Measurements from ENCODE around the gene SMPD3. TPM values are rescaled to one million over a fixed set of nuclear protein-coding genes. Genes with fewer than 3 reads are reported as not detected.
"Not testable (repeated sequence)": the region's sequence is repeated elsewhere in the genome, so short reads cannot be mapped to it uniquely, and the experiment has no call there.

The SMPD3 gene
- under 0.01 TPM in 2 replicates for total RNA-seq

GRCh38 chr16:68448360-68448970, at the start of gene SMPD3:
TSS of gene SMPD3 (minus strand) at chr16:68448508. CDS start at chr16:68372181, 76,327 bp downstream.
- DNase-seq (ENCODE audit: low read depth in 2 of 2) = peak; percentile 91 to 97

GRCh38 chr16:68496689-68497088, 48.4 kb upstream of the SMPD3 start:
- DNase-seq (ENCODE audit: low read depth in 2 of 2) = no peak

GRCh38 chr16:68494261-68494660, 46.0 kb upstream of the SMPD3 start:
- not testable (repeated sequence) for DNase-seq (ENCODE audit: low read depth in 2 of 2)

GRCh38 chr16:68493412-68494070, 45.2 kb upstream of the SMPD3 start:
- DNase-seq (ENCODE audit: low read depth in 2 of 2) = no peak

GRCh38 chr16:68492543-68493411, 44.5 kb upstream of the SMPD3 start:
- DNase-seq (ENCODE audit: low read depth in 2 of 2) = no peak

- no peak for DNase-seq (ENCODE audit: low read depth in 2 of 2)
Observed at GRCh38 chr16:68492151-68492542, 43.8 kb upstream of the SMPD3 start.

- no peak for DNase-seq (ENCODE audit: low read depth in 2 of 2)
Observed at GRCh38 chr16:68491576-68491950, 43.3 kb upstream of the SMPD3 start.

- DNase-seq (ENCODE audit: low read depth in 2 of 2) = peak in 1 of 2 donors; percentile 36
Observed at GRCh38 chr16:68490829-68491575, 42.7 kb upstream of the SMPD3 start.

GRCh38 chr16:68490358-68490757, 42.0 kb upstream of the SMPD3 start:
- no peak for DNase-seq (ENCODE audit: low read depth in 2 of 2)

- no peak for DNase-seq (ENCODE audit: low read depth in 2 of 2)
Observed at GRCh38 chr16:68488554-68488953, 40.2 kb upstream of the SMPD3 start.

- no peak for DNase-seq (ENCODE audit: low read depth in 2 of 2)
Observed at GRCh38 chr16:68487669-68488068, 39.4 kb upstream of the SMPD3 start.

- DNase-seq (ENCODE audit: low read depth in 2 of 2) = no peak
Observed at GRCh38 chr16:68487203-68487514, 38.9 kb upstream of the SMPD3 start.

GRCh38 chr16:68486502-68487202, 38.3 kb upstream of the SMPD3 start:
- peak; percentile 9 to 39 for DNase-seq (ENCODE audit: low read depth in 2 of 2)

- DNase-seq (ENCODE audit: low read depth in 2 of 2) = no peak
Observed at GRCh38 chr16:68481636-68482035, 33.3 kb upstream of the SMPD3 start.

GRCh38 chr16:68480084-68480995, 32.0 kb upstream of the SMPD3 start:
- DNase-seq (ENCODE audit: low read depth in 2 of 2) = no peak

GRCh38 chr16:68479271-68479670, 31.0 kb upstream of the SMPD3 start:
- no peak for DNase-seq (ENCODE audit: low read depth in 2 of 2)

GRCh38 chr16:68478526-68479250, 30.4 kb upstream of the SMPD3 start:
- no peak for DNase-seq (ENCODE audit: low read depth in 2 of 2)

GRCh38 chr16:68475071-68475470, 26.8 kb upstream of the SMPD3 start:
- DNase-seq (ENCODE audit: low read depth in 2 of 2) = no peak

GRCh38 chr16:68473358-68474070, 25.2 kb upstream of the SMPD3 start:
- DNase-seq (ENCODE audit: low read depth in 2 of 2) = no peak

Data from lung microvascular endothelial cell (primary cell).